A549 treated with DMSO at 1 μM for 4 hours (cell line): ENCODE data around the gene COL6A3. TPM values are rescaled to one million over a fixed set of nuclear protein-coding genes. Genes with fewer than 3 reads are reported as not detected.

Experiments used
- total RNA-seq: library from RNA; stranded (reverse); fragments of 200-300 nt; extraction: Qiagen RNA extraction; gene quantifications from 5 replicates; pipeline ENCODE4 v1.2.3, GENCODE V29; 2022; ENCODE audit warnings: low read depth

The COL6A3 gene
- 0.03 to 0.11 TPM (median 0.09 TPM) in 5 replicates for total RNA-seq

GRCh38 chr2:237413777-237414661 is at the start of gene COL6A3:
TSS of gene COL6A3 (minus strand) at chr2:237414164. CDS start at chr2:237396817, 17,347 bp downstream.

Other genes starting within 250 kb of the COL6A3 start
- 180 to 294 TPM (median 277 TPM) in 5 replicates for gene MLPH, start 73.1 kb upstream of the COL6A3 start, total RNA-seq
- not detected in 5 replicates for gene PRLH, start 152.4 kb upstream of the COL6A3 start, total RNA-seq
- 0.05 to 0.10 TPM (median 0.10 TPM) in 3 of 5 replicates, not detected in the others for gene RAB17, start 176.6 kb upstream of the COL6A3 start, total RNA-seq
- gene LRRFIP1, start 213.4 kb upstream of the COL6A3 start, total RNA-seq = 77.0 to 105 TPM (median 99.1 TPM) in 5 replicates